Measurements from ENCODE around the gene TFF1. TPM values are rescaled to one million over a fixed set of nuclear protein-coding genes. Genes with fewer than 3 reads are reported as not detected.

TFF1 gene
- total RNA-seq, 4 donors from 2014 or later, result not detected

- no peak overlapping the region for H3K27ac ChIP-seq
- no peak overlapping the region for H3K4me3 ChIP-seq
- DNase-seq (ENCODE audit: low spot score in 2 of 2), result no peak
- H3K9me3 ChIP-seq, result peaks cover 0 to 10% (median 0%) of the 10 kb centered on the region in 4 donors
- 74 to 83% methylated on average over 10 of the region's 10 CpGs for WGBS, 2 donors
- H3K4me1 ChIP-seq, result no peaks in the 10 kb centered on the region
- no peaks in the 10 kb centered on the region for H3K27me3 ChIP-seq
- no peak for TF ChIP-seq CTCF (IDR thresholded peaks at IDR 0.05)
- TF ChIP-seq EP300 (IDR thresholded peaks at IDR 0.05), result no peak
- no peak for TF ChIP-seq POLR2A (IDR thresholded peaks at IDR 0.05)
- H3K36me3 ChIP-seq, result no peaks in the 10 kb centered on the region
These were observed 45.1 kb downstream of the TFF1 start for GRCh38 chr21:42321231-42321630.

- H3K9me3 ChIP-seq, result peaks cover 0 to 8% (median 0%) of the 10 kb centered on the region in 4 donors
- 86 to 94% methylated on average over 8 of the region's 8 CpGs for WGBS, 2 donors
- H3K36me3 ChIP-seq, result no peaks in the 10 kb centered on the region
- TF ChIP-seq POLR2A (IDR thresholded peaks at IDR 0.05) (no peak), CTCF (IDR thresholded peaks at IDR 0.05) (no peak), EP300 (IDR thresholded peaks at IDR 0.05) (no peak)
- H3K27me3 ChIP-seq, result no peaks in the 10 kb centered on the region
- no peak overlapping the region for H3K27ac ChIP-seq
- no peaks in the 10 kb centered on the region for H3K4me1 ChIP-seq
- H3K4me3 ChIP-seq, result no peak overlapping the region
- DNase-seq (ENCODE audit: low spot score in 2 of 2), result no peak
These were observed 45.5 kb downstream of the TFF1 start for GRCh38 chr21:42320791-42321190.

GRCh38 chr21:42319851-42320572 lies 46.3 kb downstream of the TFF1 start:
- TF ChIP-seq POLR2A (IDR thresholded peaks at IDR 0.05) (no peak), EP300 (IDR thresholded peaks at IDR 0.05) (no peak), CTCF (IDR thresholded peaks at IDR 0.05) (no peak)
- Histone ChIP-seq H3K4me1 (peaks cover 0 to 5% (median under 1%) of the 10 kb centered on the region in 4 donors), H3K27me3 (no peaks in the 10 kb centered on the region), H3K27ac (no peak overlapping the region), H3K36me3 (no peaks in the 10 kb centered on the region), H3K4me3 (no peak overlapping the region), H3K9me3 (peaks cover 0 to under 1% (median 0%) of the 10 kb centered on the region in 4 donors)
- no peak for DNase-seq (ENCODE audit: low spot score in 2 of 2)
- 79 to 82% methylated on average over 17 of the region's 17 CpGs for WGBS, 2 donors

GRCh38 chr21:42319376-42319775 lies 47.0 kb downstream of the TFF1 start:
- no peaks in the 10 kb centered on the region for H3K36me3 ChIP-seq
- H3K4me1 ChIP-seq, result peaks cover 0 to 11% (median 3%) of the 10 kb centered on the region in 4 donors
- H3K4me3 ChIP-seq, result no peak overlapping the region
- no peak for DNase-seq (ENCODE audit: low spot score in 2 of 2)
- no peaks in the 10 kb centered on the region for H3K27me3 ChIP-seq
- H3K27ac ChIP-seq, result no peak overlapping the region
- TF ChIP-seq POLR2A (IDR thresholded peaks at IDR 0.05), result no peak
- no peak for TF ChIP-seq CTCF (IDR thresholded peaks at IDR 0.05)
- TF ChIP-seq EP300 (IDR thresholded peaks at IDR 0.05), result no peak
- 63 to 69% methylated on average over 10 of the region's 10 CpGs for WGBS, 2 donors
- no peaks in the 10 kb centered on the region for H3K9me3 ChIP-seq

- peaks cover 0 to 12% (median 3%) of the 10 kb centered on the region in 4 donors for H3K4me1 ChIP-seq
- no peaks in the 10 kb centered on the region for H3K36me3 ChIP-seq
- no peaks in the 10 kb centered on the region for H3K9me3 ChIP-seq
- H3K4me3 ChIP-seq, result no peak overlapping the region
- no peak for DNase-seq (ENCODE audit: low spot score in 2 of 2)
- H3K27ac ChIP-seq, result no peak overlapping the region
- no peak for TF ChIP-seq POLR2A (IDR thresholded peaks at IDR 0.05)
- TF ChIP-seq CTCF (IDR thresholded peaks at IDR 0.05), result no peak
- TF ChIP-seq EP300 (IDR thresholded peaks at IDR 0.05), result no peak
- no peaks in the 10 kb centered on the region for H3K27me3 ChIP-seq
- 85 to 90% methylated on average over 14 to 20 of the region's 20 CpGs for WGBS, 2 donors
These were observed 48.2 kb downstream of the TFF1 start for GRCh38 chr21:42317826-42318746.
